HEK293 (cell line): ENCODE data around the gene ORAI2.

Source experiments
- CTCF ChIP-seq: fragments of 450-650 bp; formaldehyde crosslinking; IDR thresholded peaks from 2 replicates; pipeline ENCODE4 v1.5.1; 2016; ENCODE audit warnings: missing biosample characterization, missing genetic modification characterization
- ZBTB7A ChIP-seq: fragments of 450-650 bp; formaldehyde crosslinking; IDR thresholded peaks from 2 replicates; pipeline ENCODE4 v1.5.1; 2016; ENCODE audit warnings: low read depth, missing biosample characterization, missing genetic modification characterization
- ZNF10 ChIP-seq: fragments of 450-650 bp; formaldehyde crosslinking; IDR thresholded peaks from 2 replicates; pipeline ENCODE4 v1.5.1; 2017; ENCODE audit warnings: missing biosample characterization, missing genetic modification characterization
- ZNF138 ChIP-seq: fragments of 450-650 bp; formaldehyde crosslinking; IDR thresholded peaks from 2 replicates; pipeline ENCODE4 v1.5.1; 2016; ENCODE audit warnings: missing biosample characterization, missing genetic modification characterization, borderline replicate concordance
- ZNF16 ChIP-seq: fragments of 450-650 bp; formaldehyde crosslinking; IDR thresholded peaks from 2 replicates; pipeline ENCODE4 v1.5.1; 2016; ENCODE audit warnings: low read depth, missing biosample characterization, missing genetic modification characterization
- ZNF184 ChIP-seq: fragments of 450-650 bp; IDR thresholded peaks from 2 replicates; pipeline ENCODE4 v1.5.1; 2018; ENCODE audit warnings: missing biosample characterization, mild to moderate bottlenecking, missing genetic modification characterization
- ZNF350 ChIP-seq: fragments of 450-650 bp; formaldehyde crosslinking; IDR thresholded peaks from 2 replicates; pipeline ENCODE4 v1.5.0; 2017; ENCODE audit warnings: missing biosample characterization, mild to moderate bottlenecking, missing genetic modification characterization
- ZNF704 ChIP-seq: fragments of 450-650 bp; formaldehyde crosslinking; IDR thresholded peaks from 2 replicates; pipeline ENCODE4 v1.5.1; 2016; ENCODE audit warnings: missing biosample characterization, missing genetic modification characterization
- ZNF791 ChIP-seq: fragments of 450-650 bp; formaldehyde crosslinking; IDR thresholded peaks from 2 replicates; pipeline ENCODE4 v1.5.1; 2016; ENCODE audit warnings: missing biosample characterization, missing genetic modification characterization
- ZNF837 ChIP-seq: fragments of 450-650 bp; formaldehyde crosslinking; IDR thresholded peaks from 2 replicates; pipeline ENCODE4 v1.5.1; 2016; ENCODE audit warnings: missing biosample characterization, missing genetic modification characterization
- TF ChIP-seq, protein P1 (sequence below): fragments of 450-650 bp; formaldehyde crosslinking; IDR thresholded peaks from 2 replicates; pipeline ENCODE4 v1.5.1; 2016; ENCODE audit warnings: missing biosample characterization, missing genetic modification characterization
- TF ChIP-seq, protein P2 (sequence below): fragments of 450-650 bp; formaldehyde crosslinking; conservative IDR thresholded peaks from 2 replicates; pipeline ENCODE4 v1.5.1; 2016; ENCODE audit warnings: low read depth, missing biosample characterization, missing genetic modification characterization
- TF ChIP-seq, protein P3 (sequence below): fragments of 450-650 bp; formaldehyde crosslinking; IDR thresholded peaks from 2 replicates; pipeline ENCODE4 v1.5.1; 2016; ENCODE audit warnings: missing biosample characterization, missing genetic modification characterization

DNA sequence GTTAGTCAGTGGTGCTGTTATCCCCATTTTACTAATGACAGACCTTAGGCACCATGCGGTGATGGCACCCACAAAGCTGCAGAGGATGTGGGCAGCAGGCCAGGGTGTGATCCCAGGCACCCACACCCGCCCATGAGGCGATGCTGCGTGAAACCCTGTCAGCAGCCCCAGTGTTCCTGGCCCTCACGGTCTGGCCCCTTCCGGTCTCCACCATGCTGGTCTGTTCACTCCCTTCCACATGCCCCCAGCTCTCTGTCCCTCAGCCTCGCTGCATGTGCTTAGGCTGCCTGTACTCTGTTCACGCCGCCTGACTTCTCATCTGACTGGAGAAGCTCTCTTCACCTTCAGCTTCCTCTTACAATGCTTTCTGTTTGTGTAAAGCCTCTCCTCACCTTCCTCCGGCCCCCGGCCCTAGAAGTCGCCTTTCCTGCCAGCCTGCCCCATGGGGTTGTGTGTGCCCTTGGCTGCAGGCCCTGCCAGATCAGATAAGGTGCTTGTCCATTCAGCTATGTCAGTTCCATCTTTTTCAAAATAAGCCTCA is 17.6 kb upstream of the ORAI2 start:
- TF ChIP-seq, protein P1, sequence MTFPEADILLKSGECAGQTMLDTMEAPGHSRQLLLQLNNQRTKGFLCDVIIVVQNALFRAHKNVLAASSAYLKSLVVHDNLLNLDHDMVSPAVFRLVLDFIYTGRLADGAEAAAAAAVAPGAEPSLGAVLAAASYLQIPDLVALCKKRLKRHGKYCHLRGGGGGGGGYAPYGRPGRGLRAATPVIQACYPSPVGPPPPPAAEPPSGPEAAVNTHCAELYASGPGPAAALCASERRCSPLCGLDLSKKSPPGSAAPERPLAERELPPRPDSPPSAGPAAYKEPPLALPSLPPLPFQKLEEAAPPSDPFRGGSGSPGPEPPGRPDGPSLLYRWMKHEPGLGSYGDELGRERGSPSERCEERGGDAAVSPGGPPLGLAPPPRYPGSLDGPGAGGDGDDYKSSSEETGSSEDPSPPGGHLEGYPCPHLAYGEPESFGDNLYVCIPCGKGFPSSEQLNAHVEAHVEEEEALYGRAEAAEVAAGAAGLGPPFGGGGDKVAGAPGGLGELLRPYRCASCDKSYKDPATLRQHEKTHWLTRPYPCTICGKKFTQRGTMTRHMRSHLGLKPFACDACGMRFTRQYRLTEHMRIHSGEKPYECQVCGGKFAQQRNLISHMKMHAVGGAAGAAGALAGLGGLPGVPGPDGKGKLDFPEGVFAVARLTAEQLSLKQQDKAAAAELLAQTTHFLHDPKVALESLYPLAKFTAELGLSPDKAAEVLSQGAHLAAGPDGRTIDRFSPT (tag by site-specific recombination): no peak
- TF ChIP-seq CTCF (tag by site-specific recombination) (no peak), ZBTB7A (no peak), ZNF138 (tag by site-specific recombination) (no peak), ZNF184 (tag by site-specific recombination) (no peak), ZNF350 (tag by site-specific recombination) (no peak), ZNF837 (no peak), ZNF704 (tag by site-specific recombination) (no peak), ZNF16 (tag by site-specific recombination) (no peak), ZNF10 (tag by site-specific recombination) (no peak), ZNF791 (tag by site-specific recombination) (no peak)
- TF ChIP-seq, protein P2, sequence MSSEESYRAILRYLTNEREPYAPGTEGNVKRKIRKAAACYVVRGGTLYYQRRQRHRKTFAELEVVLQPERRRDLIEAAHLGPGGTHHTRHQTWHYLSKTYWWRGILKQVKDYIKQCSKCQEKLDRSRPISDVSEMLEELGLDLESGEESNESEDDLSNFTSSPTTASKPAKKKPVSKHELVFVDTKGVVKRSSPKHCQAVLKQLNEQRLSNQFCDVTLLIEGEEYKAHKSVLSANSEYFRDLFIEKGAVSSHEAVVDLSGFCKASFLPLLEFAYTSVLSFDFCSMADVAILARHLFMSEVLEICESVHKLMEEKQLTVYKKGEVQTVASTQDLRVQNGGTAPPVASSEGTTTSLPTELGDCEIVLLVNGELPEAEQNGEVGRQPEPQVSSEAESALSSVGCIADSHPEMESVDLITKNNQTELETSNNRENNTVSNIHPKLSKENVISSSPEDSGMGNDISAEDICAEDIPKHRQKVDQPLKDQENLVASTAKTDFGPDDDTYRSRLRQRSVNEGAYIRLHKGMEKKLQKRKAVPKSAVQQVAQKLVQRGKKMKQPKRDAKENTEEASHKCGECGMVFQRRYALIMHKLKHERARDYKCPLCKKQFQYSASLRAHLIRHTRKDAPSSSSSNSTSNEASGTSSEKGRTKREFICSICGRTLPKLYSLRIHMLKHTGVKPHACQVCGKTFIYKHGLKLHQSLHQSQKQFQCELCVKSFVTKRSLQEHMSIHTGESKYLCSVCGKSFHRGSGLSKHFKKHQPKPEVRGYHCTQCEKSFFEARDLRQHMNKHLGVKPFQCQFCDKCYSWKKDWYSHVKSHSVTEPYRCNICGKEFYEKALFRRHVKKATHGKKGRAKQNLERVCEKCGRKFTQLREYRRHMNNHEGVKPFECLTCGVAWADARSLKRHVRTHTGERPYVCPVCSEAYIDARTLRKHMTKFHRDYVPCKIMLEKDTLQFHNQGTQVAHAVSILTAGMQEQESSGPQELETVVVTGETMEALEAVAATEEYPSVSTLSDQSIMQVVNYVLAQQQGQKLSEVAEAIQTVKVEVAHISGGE (tag by site-specific recombination): no peak
- TF ChIP-seq, protein P3, sequence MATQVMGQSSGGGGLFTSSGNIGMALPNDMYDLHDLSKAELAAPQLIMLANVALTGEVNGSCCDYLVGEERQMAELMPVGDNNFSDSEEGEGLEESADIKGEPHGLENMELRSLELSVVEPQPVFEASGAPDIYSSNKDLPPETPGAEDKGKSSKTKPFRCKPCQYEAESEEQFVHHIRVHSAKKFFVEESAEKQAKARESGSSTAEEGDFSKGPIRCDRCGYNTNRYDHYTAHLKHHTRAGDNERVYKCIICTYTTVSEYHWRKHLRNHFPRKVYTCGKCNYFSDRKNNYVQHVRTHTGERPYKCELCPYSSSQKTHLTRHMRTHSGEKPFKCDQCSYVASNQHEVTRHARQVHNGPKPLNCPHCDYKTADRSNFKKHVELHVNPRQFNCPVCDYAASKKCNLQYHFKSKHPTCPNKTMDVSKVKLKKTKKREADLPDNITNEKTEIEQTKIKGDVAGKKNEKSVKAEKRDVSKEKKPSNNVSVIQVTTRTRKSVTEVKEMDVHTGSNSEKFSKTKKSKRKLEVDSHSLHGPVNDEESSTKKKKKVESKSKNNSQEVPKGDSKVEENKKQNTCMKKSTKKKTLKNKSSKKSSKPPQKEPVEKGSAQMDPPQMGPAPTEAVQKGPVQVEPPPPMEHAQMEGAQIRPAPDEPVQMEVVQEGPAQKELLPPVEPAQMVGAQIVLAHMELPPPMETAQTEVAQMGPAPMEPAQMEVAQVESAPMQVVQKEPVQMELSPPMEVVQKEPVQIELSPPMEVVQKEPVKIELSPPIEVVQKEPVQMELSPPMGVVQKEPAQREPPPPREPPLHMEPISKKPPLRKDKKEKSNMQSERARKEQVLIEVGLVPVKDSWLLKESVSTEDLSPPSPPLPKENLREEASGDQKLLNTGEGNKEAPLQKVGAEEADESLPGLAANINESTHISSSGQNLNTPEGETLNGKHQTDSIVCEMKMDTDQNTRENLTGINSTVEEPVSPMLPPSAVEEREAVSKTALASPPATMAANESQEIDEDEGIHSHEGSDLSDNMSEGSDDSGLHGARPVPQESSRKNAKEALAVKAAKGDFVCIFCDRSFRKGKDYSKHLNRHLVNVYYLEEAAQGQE (tag by site-specific recombination): no peak
